Mammary epithelial cell (primary cell): ENCODE measurements around the gene HMGN4.

ENCODE experiments used
- CTCF ChIP-seq, 2 donors: IDR thresholded peaks in 1 of 2; conservative IDR thresholded peaks in 1 of 2; 2 replicates each; pipeline ENCODE4 v1.5.1; 2011 to 2012; ENCODE audit warnings: inconsistent platforms in 2 of 2, low read length in 2 of 2, mild to moderate bottlenecking in 2 of 2, control low read depth in 1 of 2, low read depth in 1 of 2; ENCODE audit not compliant: insufficient read depth in 1 of 2; ENCODE audit errors: extremely low read depth in 1 of 2
- EZH2 ChIP-seq: IDR thresholded peaks from 2 replicates; pipeline ENCODE4 v1.6.1; 2012; ENCODE audit warnings: low read length, inconsistent platforms, borderline replicate concordance

GRCh38 chr6:26594730-26595632 is 56.8 kb downstream of the HMGN4 start:
- TF ChIP-seq CTCF (conservative IDR thresholded peaks at IDR 0.05 in 1 of 2, IDR thresholded peaks at IDR 0.05 in 1 of 2; ENCODE audit: extremely low read depth in 1 of 2, insufficient read depth in 1 of 2, low read depth in 1 of 2, low read length in 2 of 2): no peak
- no peak for TF ChIP-seq EZH2
